ENCODE measurements around the gene RNF138.

- no peak for TF ChIP-seq POLR2A (IDR thresholded peaks at IDR 0.05; ENCODE audit: low read depth, low read length)
- no peak for TF ChIP-seq TAF1 (IDR thresholded peaks at IDR 0.05; ENCODE audit: borderline replicate concordance, low read depth, low read length)
- TF ChIP-seq POLR2AphosphoS5 (IDR thresholded peaks at IDR 0.05; ENCODE audit: low read depth, low read length): no peak
Observed at GRCh38 chr18:32167980-32168730, 76.5 kb downstream of the RNF138 start.

Measured in GM12892 (cell line).